Stimulated activated CD8-positive, alpha-beta memory T cell treated with anti-CD3 and anti-CD28 coated beads, Interleukin-12 subunit alpha, Interleukin-12 subunit beta, amount 100 ng/mL, for 24 hours (primary cell): ENCODE data around the gene CSH1.
"Not testable (repeated sequence)": the region's sequence is repeated elsewhere in the genome, so short reads cannot be mapped to it uniquely, and the experiment has no call there.

Source experiments
- DNase-seq: peaks from one replicate; pipeline ENCODE4 v3.0.0-alpha.2; 2020; ENCODE audit errors: extremely low read depth

Gene CSH1

GRCh38 chr17:63928966-63929695, 32.8 kb upstream of the CSH1 start:
- no peak for DNase-seq

DNA sequence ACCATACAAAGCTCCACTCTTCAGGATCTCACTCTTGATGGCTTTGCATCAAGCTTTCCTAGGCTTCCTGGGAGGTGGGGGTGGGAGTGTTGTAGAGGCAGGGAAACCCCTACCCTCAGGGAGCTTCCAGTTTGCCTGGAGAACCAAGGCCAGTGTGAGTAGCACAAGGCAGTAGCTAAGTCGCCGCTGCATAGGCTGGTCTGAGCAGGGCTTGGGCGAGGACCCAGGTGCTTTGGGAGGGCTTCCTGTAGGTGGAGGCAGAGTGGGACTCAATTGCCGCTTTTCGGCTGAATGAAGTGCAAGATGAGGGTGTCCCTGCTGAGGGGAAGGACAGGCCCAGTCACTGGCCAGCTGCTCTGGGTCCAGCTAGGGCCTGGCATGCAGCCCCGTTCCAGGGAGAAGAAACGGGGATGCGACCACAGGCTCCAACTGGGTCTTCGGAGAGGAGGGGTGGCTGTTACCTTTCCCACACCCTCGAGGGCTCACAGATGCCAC, 31.8 kb upstream of the CSH1 start:
- no peak for DNase-seq

DNA sequence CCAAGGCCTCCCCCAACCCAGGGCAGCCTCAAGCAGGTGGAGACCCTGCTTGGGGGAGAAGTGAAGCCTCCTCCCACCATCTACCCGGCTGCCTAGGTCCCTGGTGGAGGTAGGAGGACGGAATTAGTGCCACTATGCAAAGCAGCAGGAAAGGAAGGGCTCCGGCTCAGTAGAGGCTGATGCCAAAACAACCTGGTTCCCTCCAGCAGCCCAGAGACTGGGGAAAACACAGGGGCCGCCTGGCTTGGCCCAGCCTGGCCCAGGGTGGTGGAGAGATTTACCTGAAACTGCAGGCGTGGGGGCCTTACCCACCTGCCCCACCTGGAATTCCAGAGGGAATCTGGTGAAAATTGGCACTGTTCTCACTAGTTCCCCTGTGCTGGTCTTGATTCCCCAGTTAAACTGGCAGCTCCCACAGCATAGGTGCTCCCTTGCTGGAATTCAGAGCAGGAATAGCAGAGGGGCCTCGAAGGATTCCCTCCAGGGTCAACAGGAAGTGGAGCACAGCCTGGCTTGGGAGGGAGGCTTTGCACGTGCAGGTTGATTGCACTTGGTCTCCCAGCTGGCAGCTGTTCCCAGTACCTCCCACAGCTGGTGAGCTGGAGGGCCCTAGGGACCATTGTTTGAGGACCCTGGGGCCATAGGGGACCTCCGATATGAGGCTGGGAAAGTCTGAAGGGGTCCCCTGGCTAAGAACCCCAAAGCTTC, 31.2 kb upstream of the CSH1 start:
- DNase-seq: no peak

- no peak for DNase-seq
Observed at GRCh38 chr17:63926164-63926563, 29.8 kb upstream of the CSH1 start.

DNA sequence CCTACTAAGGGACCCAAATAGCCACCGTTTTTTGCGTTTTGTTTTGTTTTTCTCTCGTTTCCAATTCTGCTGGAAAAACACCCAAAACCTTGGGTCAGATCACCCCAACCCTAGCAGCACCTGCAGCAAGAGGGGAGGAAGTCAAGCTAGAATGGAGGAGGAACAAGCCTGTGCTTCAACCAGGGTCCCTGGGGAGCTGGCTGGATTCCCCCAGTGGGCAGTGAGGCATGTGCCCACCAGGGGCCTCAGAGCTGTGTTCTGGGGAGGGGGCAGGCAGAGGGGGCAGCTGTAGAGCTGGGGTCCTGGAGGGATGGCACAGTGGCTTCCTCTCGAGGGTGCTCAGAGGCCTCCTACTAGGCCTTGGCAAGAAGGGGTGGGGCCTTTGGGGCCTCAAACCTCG, 29.2 kb upstream of the CSH1 start:
- DNase-seq: no peak

DNA sequence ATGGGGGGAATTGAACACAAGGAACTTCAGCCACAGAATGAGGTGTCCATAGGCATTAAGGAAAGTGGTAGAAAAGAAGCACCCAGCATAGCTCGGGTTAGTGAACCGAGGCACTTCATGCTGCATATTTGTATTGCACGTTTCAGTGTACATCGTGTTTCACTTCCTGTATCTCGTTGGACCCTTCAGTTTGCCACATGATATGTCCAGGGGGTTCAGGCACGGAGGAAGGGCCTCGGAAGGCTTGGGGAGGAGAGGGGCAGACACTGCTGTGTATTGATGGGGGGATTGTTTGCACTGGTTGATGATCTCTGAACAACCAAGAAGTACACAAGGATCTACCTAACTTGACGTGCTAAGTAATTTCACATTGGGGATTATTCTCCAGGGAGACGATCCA, 26.0 kb upstream of the CSH1 start:
- not testable (repeated sequence) for DNase-seq

- DNase-seq: not testable (repeated sequence)
Observed at GRCh38 chr17:63920779-63921178, 24.4 kb upstream of the CSH1 start.

GRCh38 chr17:63920050-63920449, 23.7 kb upstream of the CSH1 start:
- DNase-seq: not testable (repeated sequence)

GRCh38 chr17:63919311-63919723, 22.9 kb upstream of the CSH1 start:
- DNase-seq: no peak

- DNase-seq: not testable (repeated sequence)
Observed at GRCh38 chr17:63918789-63919305, 22.5 kb upstream of the CSH1 start, which contains the start of gene GH1. TSS of gene GH1 (minus strand) at chr17:63918839. CDS start at chr17:63918776, 63 bp downstream.

- DNase-seq: no peak
Observed at GRCh38 chr17:63918305-63918704, 21.9 kb upstream of the CSH1 start.

DNA sequence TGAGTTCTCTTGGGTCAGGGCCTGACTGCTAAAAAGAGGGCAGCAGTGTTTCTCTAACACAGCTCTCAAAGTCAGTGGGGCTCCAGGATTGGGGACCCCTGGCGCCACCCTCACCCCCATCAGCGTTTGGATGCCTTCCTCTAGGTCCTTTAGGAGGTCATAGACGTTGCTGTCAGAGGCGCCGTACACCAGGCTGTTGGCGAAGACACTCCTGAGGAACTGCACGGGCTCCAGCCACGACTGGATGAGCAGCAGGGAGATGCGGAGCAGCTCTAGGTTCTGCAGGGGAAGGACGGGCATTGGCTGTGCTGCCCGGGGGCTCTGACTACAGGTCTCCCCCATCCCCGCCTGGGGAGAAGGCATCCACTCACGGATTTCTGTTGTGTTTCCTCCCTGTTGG, 21.3 kb upstream of the CSH1 start:
- DNase-seq: no peak

DNA sequence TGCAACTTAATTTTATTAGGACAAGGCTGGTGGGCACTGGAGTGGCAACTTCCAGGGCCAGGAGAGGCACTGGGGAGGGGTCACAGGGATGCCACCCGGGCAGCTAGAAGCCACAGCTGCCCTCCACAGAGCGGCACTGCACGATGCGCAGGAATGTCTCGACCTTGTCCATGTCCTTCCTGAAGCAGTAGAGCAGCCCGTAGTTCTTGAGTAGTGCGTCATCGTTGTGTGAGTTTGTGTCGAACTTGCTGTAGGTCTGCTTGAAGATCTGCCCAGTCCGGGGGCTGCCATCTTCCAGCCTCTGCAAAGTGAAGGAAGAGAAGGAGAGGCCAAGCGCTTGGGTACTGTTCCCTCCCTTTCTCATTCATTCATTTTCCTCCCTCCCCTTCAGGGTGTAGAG, 20.8 kb upstream of the CSH1 start:
- not testable (repeated sequence) for DNase-seq

- no peak for DNase-seq
Observed at GRCh38 chr17:63916566-63917185, 20.3 kb upstream of the CSH1 start.

DNA sequence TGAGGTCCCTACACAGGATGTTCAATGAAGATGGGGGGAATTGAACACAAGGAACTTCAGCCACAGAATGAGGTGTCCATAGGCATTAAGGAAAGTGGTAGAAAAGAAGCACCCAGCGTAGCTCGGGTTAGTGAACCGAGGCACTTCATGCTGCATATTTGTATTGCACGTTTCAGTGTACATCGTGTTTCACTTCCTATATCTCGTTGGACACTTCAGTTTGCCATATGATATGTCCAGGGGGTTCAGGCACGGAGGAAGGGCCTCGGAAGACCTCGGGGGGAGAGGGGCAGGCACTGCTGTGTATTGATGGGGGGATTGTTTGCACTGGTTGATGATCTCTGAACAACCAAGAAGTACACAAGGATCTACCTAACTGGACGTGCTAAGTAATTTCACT, 19.4 kb upstream of the CSH1 start:
- not testable (repeated sequence) for DNase-seq

- no peak for DNase-seq
Observed at GRCh38 chr17:63914471-63914870, 18.1 kb upstream of the CSH1 start.

DNA sequence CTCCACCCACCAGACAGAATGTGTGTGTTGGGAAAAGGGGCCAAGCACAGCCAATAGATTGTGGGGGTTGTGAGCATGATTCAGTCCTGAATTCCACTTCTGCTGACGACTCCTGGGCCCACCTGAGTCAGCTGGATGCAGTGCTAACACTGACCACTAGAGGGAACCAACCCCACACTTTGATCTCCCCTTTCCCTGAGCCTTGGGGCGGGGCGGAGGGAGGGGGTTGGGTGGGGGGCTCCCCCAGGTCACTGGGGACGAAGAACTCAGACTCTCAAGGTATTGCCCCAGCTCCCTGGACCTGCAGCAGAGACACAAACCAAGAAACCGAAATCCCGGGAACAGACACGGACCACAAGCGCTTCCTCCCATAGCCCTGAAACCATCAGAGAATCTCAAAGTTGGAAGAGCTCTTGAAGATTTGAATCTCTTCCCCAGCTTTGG, 15.3 kb upstream of the CSH1 start:
- DNase-seq: no peak

GRCh38 chr17:63911041-63911635, 14.8 kb upstream of the CSH1 start, which contains the start of gene CSHL1:
TSS of gene CSHL1 (minus strand) at chr17:63911258. CDS start at chr17:63911196, 62 bp downstream.
- no peak for DNase-seq

GRCh38 chr17:63910096-63910495, 13.7 kb upstream of the CSH1 start:
- DNase-seq: no peak

GRCh38 chr17:63909586-63909985, 13.2 kb upstream of the CSH1 start:
- not testable (repeated sequence) for DNase-seq

DNA sequence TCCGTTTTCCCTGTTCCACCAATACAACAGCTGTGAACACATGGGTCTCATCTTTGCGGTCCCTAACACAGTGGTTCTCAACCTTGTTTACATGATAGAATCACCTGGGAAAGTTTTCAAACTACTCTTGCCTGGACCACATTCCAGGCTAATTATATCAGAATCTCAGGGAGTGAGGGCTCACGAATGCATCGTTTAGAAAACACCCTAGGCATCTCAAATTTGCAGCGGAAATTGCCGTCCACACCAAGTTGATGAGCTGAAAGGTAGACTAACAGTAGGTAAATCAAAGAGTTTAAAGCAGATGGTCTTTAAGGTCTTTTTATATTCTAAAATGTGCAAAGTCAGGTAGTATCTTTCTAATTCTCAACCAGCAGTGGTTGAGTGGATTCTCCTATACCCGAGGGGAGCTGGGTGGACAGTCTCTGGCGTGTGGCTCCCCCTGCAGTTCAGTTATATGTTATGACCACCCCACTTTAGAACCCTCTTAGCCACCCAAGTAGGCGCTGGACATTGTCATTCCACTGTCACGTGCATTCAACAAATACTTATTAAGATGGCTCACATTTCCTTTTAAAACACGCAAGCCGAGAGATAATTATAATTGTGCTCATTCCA, 10.9 kb upstream of the CSH1 start:
- not testable (repeated sequence) for DNase-seq
